GOT3 (cell line): ENCODE data around the gene ZBTB7C.
A peak's percentile ranks its signal among the peaks of the same experiment; 100 is the strongest.

Experiments
- DNase-seq: peaks from one replicate; lab custom pipeline; 2025; ENCODE audit warnings: mixed read lengths; lab: John Stamatoyannopoulos, UW

The ZBTB7C gene

DNA sequence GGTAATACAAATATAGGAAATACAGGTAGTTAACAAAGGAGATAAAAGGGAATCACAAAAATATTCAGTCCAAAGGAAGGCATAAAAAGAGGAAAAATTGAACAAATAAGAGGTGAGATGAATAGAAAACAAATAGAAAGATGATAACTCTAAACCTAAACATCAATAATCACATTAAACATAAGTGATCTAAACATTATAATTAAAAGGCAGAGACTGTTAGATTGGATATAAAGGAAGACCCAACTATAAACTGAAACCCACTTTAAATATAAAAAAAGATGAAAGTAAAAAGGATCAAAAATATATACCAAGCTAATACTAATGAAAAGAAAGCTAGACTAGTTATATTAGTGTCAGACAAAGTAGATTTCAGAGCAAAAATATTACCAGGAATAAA, 152.3 kb downstream of the ZBTB7C start:
- no peak for DNase-seq

DNA sequence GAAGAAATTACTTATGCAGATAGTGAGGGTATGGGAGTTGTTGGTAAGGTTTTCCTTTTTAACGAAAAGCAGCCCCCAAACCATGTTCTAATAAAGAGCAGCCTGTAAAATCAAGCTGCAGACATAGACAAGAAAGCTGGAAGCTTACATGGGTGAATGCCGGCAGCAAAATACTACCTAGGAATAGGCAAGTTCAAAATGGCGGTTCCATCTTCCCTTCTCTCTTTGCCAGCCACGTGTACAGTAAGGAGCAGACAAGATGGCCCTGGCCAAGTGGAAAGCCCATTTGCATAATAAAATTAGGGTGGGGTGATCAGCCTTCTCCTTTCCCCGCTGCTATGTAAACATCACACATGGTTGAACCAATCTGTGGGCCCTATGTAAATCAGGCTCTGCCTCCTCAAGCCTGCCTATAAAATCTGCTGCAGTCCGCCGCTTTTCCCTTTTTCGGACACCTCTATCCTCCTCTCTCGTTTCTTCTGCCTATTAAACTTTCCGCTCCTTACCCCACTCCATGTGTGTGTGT, 155.0 kb downstream of the ZBTB7C start:
- no peak for DNase-seq

DNA sequence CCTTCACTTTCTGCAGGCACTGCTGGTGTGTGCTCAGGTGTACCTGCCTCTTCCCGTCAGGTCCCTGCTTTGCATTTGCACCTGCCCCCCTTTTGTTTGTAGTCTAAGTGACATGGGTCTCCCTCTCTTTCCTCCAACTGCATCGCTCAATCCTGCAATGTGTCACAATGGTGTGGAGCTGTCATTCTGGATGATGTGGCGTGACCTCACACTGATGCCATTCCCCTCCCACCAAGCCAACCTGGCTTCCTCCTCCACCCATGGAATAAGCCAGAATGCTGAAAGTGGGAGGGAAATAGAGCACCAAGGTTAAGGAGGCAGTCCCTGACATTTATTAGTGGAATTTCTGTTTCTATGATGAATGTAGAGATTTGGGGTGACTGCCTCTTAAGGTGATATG, 156.7 kb downstream of the ZBTB7C start:
- no peak for DNase-seq

DNA sequence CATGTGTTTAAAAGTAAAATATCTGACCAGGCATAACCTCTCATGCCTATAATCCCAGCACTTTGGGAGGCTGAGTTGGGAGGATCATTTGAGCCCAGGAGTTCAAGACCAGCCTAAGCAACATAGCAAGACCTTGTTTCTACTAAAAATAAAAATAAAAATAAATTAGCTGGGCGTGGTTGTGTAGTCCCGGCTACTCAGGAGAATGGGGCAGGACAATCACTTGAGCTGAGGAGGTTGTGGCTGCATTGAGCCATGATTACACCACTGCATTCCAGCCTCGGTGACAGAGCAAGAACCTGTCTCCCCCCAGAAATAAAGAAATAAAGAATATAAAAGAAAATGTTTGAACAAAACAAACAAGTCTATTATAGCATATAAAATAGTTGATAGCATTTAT, 158.3 kb downstream of the ZBTB7C start:
- DNase-seq = no peak

DNA sequence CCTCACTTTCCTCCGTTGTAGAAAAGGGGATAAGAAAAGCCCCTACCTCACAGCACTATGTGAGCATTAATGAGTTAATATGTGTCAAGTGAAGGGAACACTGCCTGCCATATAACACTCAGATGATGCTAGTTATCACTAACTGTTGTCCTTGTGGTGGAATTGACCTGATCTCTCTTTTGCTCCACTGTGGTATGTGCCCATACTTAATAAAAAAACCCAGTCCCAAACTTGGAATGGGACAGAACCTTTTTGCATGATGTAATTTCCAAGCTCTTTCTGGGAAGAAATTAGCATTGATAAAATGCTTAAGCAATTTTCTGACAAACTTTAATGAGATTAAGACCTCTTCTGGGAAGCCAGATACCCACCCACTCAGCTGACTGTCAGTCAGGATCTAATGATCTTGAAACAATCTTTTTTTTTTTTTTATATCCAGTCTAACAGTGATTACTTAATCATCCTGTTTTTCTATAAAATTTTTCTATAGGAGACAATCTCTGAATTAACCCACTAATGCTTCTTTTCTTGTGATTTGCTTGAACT, 158.7 kb downstream of the ZBTB7C start:
- no peak for DNase-seq

DNA sequence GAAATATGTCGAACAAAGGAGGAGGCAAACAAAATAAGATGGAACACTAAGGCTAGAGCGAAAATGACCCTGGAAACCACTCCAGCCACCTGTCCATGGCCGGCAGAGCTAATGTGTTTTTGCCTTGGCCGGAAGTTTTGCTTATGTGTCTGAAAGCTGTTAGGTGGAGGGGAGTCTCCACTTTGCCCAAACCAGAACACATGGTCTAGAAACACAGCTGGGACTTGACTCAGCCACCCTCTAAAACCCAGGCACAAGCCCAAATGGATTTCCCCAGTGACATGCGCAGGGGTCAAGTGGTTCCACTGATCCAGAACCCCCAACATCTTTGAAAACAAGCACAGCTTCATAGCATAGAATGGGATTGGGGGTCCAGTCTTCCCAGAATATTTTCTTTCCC, 159.3 kb downstream of the ZBTB7C start:
- no peak for DNase-seq

DNA sequence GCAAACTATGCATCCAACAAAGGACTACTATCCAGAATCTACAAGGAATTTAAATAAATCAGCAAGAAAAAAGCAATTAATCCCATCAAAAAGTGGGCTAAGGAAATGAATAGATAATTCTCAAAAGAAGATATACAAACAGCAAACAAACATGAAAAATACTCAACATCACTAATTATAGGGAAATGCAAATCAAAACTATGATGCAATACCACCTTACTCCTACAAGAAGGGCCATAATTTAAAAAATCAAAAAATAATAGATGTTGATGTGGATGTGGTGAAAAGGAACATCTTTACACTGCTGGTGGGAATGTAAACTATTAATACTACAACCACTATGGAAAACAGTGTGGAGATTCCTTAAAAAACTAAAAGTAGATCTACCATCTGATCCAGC, 164.7 kb downstream of the ZBTB7C start:
- no peak for DNase-seq

DNA sequence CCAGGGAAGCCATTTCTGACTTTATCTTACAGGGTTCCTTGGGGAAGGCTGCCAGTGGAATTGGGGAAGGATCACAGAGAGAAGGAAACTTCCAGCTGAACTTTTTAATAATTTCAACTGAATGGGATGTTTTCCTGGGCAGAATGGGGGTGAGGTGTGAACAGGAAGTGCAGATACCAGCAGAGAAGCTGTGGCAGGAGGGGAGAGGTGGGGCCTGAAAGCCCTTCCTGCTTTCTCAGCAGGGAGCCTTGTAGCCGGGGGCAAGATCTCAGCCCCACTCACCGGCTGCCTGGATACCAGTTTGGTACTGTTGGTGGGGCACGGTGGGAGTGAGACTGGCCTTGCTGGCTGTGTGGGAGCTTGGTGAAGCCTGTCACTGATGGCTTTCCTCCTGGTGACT, 170.5 kb downstream of the ZBTB7C start:
- DNase-seq = no peak

DNA sequence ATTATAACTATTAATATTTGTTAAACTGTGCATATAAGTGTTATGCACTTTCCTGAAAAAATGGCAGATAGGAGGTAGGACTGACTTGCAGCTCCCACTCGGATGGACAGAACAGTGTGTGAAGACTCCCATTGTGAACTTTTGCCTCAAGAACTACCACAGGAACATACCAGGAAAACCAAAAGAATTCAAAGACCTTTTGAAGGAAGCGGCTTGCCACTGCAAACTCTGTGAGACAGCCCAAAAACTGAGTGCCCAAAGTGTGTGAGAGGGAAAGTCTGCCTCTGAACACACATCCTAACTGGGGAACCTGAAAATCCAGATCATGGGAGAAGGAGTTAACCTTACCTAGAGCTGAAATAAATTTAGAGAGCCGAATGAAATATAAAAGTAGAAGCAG, 171.0 kb downstream of the ZBTB7C start:
- DNase-seq = no peak

DNA sequence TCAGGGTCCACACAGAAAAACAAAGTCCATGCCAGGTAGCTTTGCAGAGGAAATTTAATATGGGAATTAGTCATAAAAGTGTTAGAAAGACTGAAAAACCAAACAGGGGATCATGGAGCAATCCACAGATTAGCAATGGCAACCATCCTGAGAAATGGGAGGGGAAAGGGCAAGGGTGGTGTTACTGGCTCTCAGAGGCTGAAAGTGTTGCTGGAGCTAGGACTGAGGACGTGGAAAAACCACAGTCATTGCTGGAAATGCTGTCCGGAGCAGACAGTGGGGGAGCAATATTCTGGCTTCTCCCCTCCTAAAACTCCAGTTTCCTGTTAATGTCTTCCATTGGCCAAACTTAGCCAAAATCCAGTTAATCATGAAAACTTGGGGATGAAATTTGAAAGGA, 172.4 kb downstream of the ZBTB7C start:
- DNase-seq = no peak

DNA sequence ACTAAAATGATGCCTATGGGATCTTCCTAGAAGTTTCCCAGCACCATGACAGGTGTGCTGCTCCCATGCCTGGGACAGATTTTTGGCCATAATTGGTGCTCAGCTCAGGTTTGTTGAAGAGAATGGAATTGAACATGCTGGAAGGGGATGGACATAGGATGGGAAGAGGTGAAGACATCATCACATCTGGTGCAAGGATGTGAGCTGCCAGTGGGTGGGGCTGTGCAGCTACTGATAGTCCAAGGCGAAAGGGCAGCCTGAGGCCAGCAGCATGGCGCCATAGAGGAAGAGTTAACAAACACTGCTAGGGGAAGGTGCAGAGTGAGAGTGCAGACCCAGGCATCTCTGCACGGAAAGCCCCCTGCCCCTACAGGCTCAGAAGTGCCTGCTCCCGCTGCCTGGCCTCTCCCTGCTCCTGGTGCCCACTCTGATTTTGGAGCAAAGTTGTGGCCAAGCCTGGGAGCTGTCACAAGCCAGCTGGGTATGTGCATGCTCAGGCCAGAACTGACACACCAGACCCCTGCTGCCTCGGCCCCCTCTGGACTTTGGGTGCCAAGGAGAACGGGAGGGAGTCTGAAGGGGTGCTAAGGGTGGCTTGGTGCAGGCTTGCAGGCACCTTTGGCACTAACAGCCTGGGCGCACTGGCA, 178.6 kb downstream of the ZBTB7C start:
- peak; percentile 1 for DNase-seq

DNA sequence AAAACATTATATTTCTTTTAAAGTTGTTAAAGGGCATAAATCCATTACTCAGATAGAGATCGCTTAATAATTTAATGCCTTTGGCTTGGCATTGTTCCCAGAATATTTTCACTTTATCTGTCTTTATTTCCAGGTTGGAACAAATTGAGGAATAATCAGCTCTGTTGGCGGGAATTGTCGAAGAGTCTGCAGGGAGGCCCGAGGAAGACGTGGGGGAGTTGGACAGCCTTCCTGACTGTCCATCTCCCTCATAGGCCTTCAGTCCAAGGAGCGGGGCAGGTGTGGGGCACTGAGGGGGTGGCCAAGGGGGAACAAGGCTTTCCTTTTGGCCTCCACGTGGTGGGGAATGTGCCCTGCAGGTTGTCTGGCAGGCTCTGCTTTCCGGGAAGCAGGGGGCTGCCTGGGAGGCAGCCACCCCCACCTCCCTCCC, 179.6 kb downstream of the ZBTB7C start:
- DNase-seq = no peak

DNA sequence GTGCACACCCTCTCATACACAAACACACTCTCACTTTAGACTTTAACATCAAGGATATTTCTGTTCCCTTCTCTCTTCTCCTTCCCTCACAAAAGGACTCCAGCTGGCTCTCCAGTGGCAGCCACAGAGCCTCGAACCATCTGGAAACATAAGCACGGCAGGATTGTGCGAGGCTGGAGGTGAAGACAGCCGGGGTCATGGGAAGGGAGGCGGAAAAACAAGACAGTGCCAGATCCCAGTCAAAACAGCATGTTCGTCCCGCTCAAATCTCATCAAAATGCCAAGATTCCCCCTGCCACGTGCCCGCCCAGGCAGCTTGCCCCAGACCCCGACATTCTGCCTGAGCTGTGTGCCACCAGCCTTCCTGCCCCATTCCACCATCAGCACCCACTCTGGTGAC, 180.3 kb downstream of the ZBTB7C start:
- DNase-seq = no peak

DNA sequence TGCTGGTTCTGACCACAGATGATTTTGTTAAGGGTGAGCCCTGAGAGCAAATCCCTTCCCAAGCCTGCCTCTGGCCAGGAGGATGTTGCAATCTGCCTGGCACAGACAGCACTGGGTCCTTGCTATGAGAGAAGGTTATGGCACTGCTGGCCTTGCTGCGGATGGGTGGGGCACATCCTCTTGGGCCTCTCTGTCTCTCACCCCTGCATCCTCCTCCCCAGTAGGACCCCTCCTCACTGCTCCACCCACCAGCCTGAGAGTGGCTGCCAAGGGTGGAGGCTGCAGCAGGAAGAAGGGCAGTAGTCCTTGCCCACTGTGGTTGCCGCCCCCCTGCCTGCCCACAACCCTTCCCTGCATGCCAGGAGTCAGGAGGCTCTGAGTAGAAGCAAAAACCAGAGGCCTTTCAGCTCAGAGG, 180.9 kb downstream of the ZBTB7C start:
- DNase-seq = no peak

DNA sequence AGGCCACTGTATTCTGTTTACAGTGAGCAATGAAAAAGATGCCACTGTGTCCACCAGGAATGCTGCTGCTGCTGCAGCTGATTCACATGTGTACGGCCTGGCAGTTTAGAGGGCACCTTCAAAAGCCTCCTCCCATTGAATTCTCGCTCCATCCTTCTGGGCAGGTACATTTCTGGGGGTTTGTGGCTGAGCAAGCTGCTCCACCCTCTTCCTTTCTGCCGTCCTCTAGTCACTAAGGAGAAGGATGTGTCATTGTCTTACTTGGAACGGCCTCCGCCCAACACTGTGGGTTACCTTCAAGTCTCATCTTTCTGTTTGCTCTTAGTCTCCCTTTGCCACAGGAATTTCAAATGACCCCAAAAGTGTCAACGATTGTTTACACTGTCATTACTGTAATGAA, 182.0 kb downstream of the ZBTB7C start:
- DNase-seq = no peak

DNA sequence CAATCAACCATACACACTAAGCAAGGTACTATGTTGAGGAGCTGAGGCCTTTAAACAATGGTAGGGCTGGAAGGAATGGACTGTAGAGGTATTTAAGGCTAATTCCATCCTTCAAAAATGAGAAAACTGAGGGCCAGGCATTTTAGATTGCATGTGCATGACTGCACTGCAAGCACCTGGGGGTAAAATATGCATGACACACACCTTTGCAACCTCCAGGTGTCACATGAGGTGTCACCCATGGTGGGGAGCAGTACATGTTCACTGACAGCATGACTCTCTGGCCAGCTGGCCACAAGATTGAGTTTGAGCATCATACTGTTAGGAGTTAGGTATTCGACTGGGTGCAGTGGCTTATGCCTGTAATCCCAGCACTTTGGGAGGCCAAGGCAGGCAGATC, 182.8 kb downstream of the ZBTB7C start:
- no peak for DNase-seq

DNA sequence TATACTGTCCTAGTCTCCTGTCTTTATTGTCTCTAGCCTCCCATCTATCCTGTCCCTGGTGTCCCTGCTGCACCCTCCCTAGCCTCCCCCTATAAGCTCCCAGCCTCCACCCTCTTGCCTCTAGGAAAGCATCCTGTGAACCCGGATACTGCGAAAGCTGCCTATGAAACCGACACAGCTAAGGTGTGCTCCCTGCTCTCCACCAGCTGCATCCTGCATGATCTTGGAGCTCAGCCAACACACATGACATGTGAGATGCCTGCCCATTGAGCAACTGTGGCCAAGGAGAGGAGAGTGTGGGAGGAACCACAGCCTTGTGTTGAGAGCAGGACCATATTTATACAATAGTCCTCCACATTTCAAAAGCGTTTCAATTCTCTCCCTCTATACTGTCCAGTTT, 187.1 kb downstream of the ZBTB7C start:
- DNase-seq = no peak

DNA sequence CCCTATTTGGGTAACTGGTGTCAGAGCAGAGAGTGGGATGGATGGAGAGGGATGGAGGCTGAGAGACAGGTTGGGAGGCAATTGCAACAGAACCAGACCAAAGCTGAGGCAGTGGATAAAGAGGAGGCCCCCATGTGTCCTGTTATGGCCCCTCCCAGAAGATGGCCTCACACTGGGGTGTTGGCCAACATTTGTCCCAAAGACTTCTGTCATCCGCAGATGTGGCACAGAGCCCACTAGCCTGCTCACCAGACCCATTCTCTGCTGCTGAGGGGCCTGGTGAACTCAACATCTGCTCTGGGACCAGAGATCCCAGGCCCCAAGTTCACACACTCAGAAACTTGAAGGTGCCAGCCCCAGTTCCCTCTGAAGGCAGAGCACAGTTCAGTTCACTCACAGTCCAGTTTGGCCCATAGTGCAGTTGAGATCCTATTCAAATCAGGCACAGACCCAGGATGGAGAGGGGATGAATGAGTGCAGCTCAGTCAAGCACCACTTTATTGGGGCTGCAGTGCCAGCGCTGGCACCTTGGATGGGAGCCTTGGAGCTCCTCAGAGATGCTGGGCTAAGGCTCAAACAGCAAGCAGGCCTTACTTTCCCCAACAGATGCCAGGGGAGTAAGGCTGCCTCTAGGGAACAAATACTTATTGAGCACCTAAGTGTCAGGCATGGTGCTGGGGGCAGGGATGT, 189.2 kb downstream of the ZBTB7C start:
- no peak for DNase-seq

DNA sequence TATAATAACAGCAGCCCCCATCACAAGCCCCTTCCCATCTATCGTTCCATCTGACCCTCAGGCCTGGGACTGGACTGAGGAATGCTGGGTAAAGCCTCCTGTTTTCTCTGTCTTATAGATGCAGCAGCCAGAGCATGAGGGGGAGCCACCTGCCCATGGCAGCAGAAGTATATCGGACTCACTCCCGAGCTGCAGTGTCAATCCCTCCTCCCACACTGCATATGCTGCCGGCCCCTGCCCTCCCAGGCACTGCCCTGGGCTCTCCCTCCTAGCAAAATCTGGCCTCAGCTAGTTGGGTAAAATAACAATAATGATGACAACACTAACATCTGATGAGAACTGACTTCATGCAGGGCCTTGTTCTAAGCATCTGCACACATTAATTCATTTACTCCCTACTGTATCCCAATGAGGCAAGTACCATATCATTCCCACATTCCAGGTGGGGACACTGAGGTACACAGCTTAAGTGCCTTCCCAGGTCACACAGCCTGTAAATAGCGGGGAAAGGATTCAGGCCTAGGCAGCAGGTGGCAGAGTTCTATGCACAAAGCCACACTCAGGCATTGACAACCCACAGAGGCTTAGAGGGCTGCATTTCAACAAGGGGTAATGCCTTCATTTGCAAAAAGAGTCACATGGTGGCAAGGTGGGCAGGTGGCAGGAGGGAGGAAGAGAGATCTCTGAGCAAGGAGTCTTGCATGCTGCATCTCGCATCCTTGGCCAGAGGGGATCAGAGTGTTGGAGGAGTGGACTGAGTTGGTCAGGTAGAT, 190.0 kb downstream of the ZBTB7C start:
- no peak for DNase-seq

DNA sequence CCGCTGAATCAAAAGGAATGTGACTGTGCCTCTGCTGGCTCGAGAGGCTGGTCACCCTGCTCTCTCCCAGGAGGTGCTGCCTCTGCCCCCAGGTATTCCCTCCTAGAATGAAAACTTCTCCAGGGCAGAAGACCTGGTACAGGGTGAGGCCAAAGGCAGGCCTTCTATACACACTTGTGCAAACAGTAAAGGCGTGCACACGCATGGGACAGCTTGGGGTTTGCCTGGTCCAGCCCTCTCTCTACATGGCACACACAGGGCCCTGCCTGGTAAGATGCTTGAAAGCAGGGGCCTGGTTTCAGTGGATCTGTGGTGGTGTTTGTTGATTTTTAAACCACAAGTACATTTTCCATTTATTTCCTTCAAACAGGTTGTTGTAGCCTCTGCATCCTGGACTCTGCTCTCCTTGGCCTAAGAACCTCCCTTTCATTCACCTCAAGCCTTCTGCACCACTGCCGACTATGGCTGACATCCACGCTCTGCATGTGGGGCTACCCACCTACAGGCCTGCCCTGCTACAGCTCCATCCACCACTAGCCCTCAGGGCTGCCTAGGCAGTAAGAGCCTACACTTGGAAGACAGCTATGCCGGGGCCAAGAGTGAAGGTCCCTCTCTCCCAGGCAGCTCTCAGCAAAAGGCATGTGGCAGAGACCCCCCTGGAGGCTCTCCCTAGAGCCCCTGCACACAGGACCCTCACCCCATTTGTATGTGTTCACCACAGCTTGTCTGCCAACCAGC, 190.7 kb downstream of the ZBTB7C start:
- DNase-seq = no peak

DNA sequence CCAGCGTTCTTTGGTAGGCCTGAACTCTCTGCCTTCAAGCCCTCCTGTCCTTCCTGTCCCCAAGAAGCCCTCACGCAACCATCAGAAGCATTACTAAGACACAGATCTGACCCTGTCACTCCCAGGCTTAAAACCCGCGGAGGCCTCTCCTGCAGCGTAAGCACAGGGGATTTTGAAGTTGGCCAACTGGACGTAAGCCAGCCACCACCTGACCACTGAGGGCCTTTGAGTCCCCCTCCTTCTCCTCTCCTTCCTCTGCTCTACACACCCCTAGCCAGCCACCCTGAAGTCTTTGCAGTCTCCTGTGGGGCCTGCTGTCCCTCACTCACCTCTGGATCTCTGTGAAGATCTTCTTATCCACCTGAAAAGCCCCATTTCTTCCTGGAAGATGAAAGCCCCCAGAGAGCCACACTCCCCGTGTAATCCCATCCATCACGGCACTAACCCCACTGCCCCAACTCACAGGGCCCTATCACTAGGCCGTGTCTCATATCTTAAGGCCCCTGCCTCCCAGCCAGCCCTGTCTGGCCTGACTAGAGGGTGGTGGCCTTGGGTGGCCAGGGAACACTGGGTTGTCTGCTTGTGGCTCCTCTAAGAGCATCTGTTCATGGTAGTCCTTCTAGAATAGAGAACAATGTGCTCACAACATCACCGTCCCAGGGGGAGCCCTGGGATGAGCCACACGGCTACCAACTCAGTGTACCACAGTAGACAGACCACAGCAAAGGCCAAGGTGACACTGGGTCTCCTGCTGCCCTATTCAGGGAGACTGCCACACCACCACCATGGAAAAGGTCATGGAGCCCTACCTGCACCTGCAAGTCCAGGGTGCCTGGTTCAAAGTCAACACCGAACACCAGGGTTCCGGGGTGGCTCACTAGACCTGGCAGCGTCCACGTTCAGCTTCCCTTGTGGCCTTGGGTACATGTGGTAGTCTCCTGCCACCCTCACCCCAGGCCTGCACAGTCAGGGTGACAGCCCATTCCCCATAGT, 191.6 kb downstream of the ZBTB7C start:
- no peak for DNase-seq
